GM21717 (cell line): ENCODE data around the gene TRIM40.
"Not testable (repeated sequence)": the region's sequence is repeated elsewhere in the genome, so short reads cannot be mapped to it uniquely, and the experiment has no call there.

Experiments
- ATAC-seq: cut with Tn5 transposase; IDR thresholded peaks from one replicate; pipeline ENCODE4 v1.9.1; 2021; ENCODE audit warnings: mild to moderate bottlenecking, moderate library complexity; ENCODE audit not compliant: unreplicated experiment

The TRIM40 gene

GRCh38 chr6:30113003-30113759 lies 22.8 kb upstream of the TRIM40 start, which contains the start of gene TRIM31:
TRIM31 (minus strand) TSS chr6:30113090; CDS start chr6:30112805, 285 bp downstream.
- ATAC-seq = peak; percentile 38

- ATAC-seq = no peak
Observed at GRCh38 chr6:30113841-30114240, 22.1 kb upstream of the TRIM40 start.

GRCh38 chr6:30116724-30117123 lies 19.2 kb upstream of the TRIM40 start:
- no peak for ATAC-seq

GRCh38 chr6:30118691-30119090 lies 17.2 kb upstream of the TRIM40 start:
- not testable (repeated sequence) for ATAC-seq

GRCh38 chr6:30121446-30122366 lies 14.2 kb upstream of the TRIM40 start:
- ATAC-seq = no peak

- ATAC-seq = no peak
Observed at GRCh38 chr6:30122515-30122914, 13.4 kb upstream of the TRIM40 start.

GRCh38 chr6:30127238-30128093 lies 8.5 kb upstream of the TRIM40 start:
- ATAC-seq = no peak

- no peak for ATAC-seq
Observed at GRCh38 chr6:30129265-30130178, 6.4 kb upstream of the TRIM40 start.

- ATAC-seq = no peak
Observed at GRCh38 chr6:30130179-30130679, 5.7 kb upstream of the TRIM40 start.

- ATAC-seq = no peak
Observed at GRCh38 chr6:30130887-30131862, 4.8 kb upstream of the TRIM40 start.

- ATAC-seq = no peak
Observed at GRCh38 chr6:30131947-30132497, 3.9 kb upstream of the TRIM40 start.

- no peak for ATAC-seq
Observed at GRCh38 chr6:30135147-30135546, 793 bp upstream of the TRIM40 start.

- ATAC-seq = no peak
Observed at GRCh38 chr6:30136570-30137286, 788 bp downstream of the TRIM40 start.

GRCh38 chr6:30140240-30140639 lies 4.3 kb downstream of the TRIM40 start:
- not testable (repeated sequence) for ATAC-seq

GRCh38 chr6:30142665-30143064 lies 6.7 kb downstream of the TRIM40 start:
- no peak for ATAC-seq

GRCh38 chr6:30143780-30144179 lies 7.8 kb downstream of the TRIM40 start:
- ATAC-seq = no peak

GRCh38 chr6:30144811-30145210 lies 8.9 kb downstream of the TRIM40 start:
- no peak for ATAC-seq

GRCh38 chr6:30145818-30146217 lies 9.9 kb downstream of the TRIM40 start:
- ATAC-seq = no peak
